Glutamatergic neuron (in vitro differentiated cells): Measurements from ENCODE around the gene HNMT. TPM values are rescaled to one million over a fixed set of nuclear protein-coding genes. Genes with fewer than 3 reads are reported as not detected.
"Not testable (repeated sequence)": the region's sequence is repeated elsewhere in the genome, so short reads cannot be mapped to it uniquely, and the experiment has no call there.

Experiments
- DNase-seq: peaks from one replicate; pipeline ENCODE4 v3.0.0; 2022
- H3K27ac Mint-ChIP-seq: one replicate; pipeline ENCODE4 v1.8.0; 2020; ENCODE audit warnings: mild to moderate bottlenecking, mixed read lengths, inconsistent platforms; ENCODE audit not compliant: unreplicated experiment
- H3K27me3 Mint-ChIP-seq: one replicate; pipeline ENCODE4 v1.8.0; 2020; ENCODE audit warnings: mild to moderate bottlenecking, moderate library complexity, mixed read lengths, inconsistent platforms; ENCODE audit not compliant: unreplicated experiment
- H3K36me3 Mint-ChIP-seq: one replicate; pipeline ENCODE4 v1.8.0; 2020; ENCODE audit warnings: mild to moderate bottlenecking, mixed read lengths, inconsistent platforms; ENCODE audit not compliant: unreplicated experiment
- H3K4me1 Mint-ChIP-seq: one replicate; pipeline ENCODE4 v1.8.0; 2020; ENCODE audit warnings: mild to moderate bottlenecking, low read depth, mixed read lengths, inconsistent platforms; ENCODE audit not compliant: unreplicated experiment
- H3K4me3 Mint-ChIP-seq: one replicate; pipeline ENCODE4 v1.8.0; 2020; ENCODE audit warnings: mild to moderate bottlenecking, mixed read lengths, inconsistent platforms; ENCODE audit not compliant: unreplicated experiment
- H3K9me3 Mint-ChIP-seq: one replicate; pipeline ENCODE4 v1.8.0; 2020; ENCODE audit warnings: mild to moderate bottlenecking, moderate library complexity, mixed read lengths, inconsistent platforms; ENCODE audit not compliant: unreplicated experiment
- CTCF ChIP-seq: fragments of 200-600 bp; sonication (generic); IDR thresholded peaks from one replicate; pipeline ENCODE4 v1.5.0; 2021; ENCODE audit not compliant: partially characterized antibody, unreplicated experiment
- total RNA-seq: library from RNA; stranded (reverse); fragmentation: NEBNext Ultra II Directional; extraction: Animal tissue kit (Norgen Biotek cat#: 25700); gene quantifications from one replicate; pipeline ENCODE4 v1.2.1, GENCODE V29; 2021; ENCODE audit not compliant: unreplicated experiment

Gene HNMT
- total RNA-seq, 1 donor from 2014 or later = not detected

- H3K27me3 Mint-ChIP-seq = no peaks in the 10 kb centered on the region
- no peaks in the 10 kb centered on the region for H3K4me1 Mint-ChIP-seq
- H3K4me3 Mint-ChIP-seq = no peak overlapping the region
- H3K27ac Mint-ChIP-seq = no peak overlapping the region
- DNase-seq = no peak
- peaks cover 6% of the 10 kb centered on the region for H3K36me3 Mint-ChIP-seq
- no peak for TF ChIP-seq CTCF
- H3K9me3 Mint-ChIP-seq = peaks cover 6% of the 10 kb centered on the region
Observed at GRCh38 chr2:137992039-137992646, 27.9 kb downstream of the HNMT start.

DNA sequence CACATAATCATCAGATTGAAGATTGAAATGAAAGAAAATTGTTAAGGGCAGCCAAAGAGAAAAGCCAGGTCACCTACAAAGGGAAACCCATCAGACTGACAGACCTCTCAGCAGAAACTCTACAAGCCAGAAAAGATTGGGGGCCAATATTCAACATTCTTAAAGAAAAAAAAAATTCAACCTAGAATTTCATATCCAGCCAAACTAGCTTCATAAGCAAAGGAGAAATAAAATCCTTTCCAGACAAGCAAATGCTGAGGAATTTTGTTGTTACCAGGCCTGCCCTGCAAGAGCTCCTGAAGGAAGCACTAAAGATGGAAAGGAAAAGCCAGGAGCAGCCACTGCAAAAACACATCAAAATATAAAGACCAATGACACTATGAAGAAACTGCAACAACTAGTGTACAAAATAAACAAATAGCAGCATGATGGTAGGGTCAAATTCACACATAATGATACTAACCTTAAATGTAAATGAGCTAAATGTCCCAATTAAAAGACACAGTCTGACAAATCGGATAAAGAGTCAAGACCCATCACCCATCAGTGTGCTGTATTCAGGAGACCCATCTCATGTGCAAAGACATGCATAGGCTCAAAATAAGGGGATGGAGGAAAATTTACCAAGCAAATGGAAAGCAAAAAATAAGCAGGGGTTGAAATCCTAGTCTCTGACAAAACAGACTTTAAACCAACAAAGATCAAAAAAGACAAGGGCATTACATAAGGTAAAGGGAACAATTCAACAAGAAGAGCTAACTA lies 29.6 kb downstream of the HNMT start:
- not testable (repeated sequence) for H3K27me3 Mint-ChIP-seq, H3K27ac Mint-ChIP-seq, H3K9me3 Mint-ChIP-seq, H3K4me1 Mint-ChIP-seq, DNase-seq, H3K36me3 Mint-ChIP-seq, H3K4me3 Mint-ChIP-seq

DNA sequence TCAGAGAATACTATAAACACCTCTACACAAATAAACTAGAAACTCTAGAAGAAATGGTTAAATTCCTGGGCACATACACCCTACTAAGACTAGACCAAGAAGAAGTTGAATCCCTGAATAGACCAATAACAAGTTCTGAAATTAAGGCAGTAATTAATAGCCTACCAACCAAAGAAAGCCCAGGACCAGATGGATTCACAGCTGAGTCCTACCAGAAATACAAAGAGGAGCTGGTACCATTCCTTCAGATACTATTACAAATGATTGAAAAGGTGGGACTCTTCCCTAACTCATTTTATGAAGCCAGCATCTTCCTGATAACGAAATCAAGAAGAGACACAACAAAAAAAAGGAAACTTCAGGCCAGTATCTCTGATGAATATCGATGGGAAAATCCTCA lies 31.1 kb downstream of the HNMT start:
- DNase-seq, H3K4me3 Mint-ChIP-seq, H3K27ac Mint-ChIP-seq, H3K36me3 Mint-ChIP-seq, H3K27me3 Mint-ChIP-seq, H3K4me1 Mint-ChIP-seq, H3K9me3 Mint-ChIP-seq: not testable (repeated sequence)

- not testable (repeated sequence) for H3K27ac Mint-ChIP-seq, DNase-seq, H3K36me3 Mint-ChIP-seq, H3K4me1 Mint-ChIP-seq, H3K9me3 Mint-ChIP-seq, H3K27me3 Mint-ChIP-seq, H3K4me3 Mint-ChIP-seq
Observed at GRCh38 chr2:137996158-137996557, 31.9 kb downstream of the HNMT start.

DNA sequence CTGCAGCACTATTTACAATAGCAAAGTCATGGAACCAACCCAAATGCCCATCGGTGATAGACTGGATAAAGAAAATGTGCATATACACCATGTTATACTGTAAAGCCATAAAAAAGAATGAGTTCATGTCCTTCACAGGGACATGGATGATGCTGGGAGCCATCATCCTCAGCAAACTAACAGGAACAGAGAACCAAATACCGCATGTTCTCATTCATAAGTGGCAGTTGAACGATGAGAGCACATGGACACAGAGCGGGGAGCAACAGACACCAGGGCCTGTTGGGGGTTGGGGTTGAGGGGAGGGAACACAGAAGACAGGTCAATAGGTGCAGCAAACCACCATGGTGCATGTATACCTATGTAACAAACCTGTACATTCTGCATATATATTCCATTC lies 33.5 kb downstream of the HNMT start:
- H3K27ac Mint-ChIP-seq = no peak overlapping the region
- peaks cover 6% of the 10 kb centered on the region for H3K9me3 Mint-ChIP-seq
- no peak overlapping the region for H3K4me3 Mint-ChIP-seq

DNA sequence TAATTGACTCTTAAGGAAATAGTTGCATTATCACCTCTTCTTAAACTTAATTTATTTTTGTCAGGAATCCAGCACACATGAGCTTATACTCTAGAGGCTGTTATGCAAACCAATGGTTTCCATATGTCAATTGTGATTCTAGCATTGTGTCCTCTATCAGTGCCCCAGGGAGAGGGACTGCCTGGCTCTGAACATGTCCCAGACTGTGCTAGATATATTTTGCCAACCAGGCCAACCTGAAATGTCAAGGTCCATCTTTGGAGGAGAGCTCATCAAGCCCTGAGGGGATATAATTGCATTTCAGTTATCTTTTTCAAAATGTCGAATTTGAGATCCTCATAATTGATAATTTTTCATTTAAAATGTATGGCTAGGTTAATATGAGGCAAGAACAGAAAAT lies 34.2 kb downstream of the HNMT start:
- TF ChIP-seq CTCF = no peak
- peaks cover 1% of the 10 kb centered on the region for H3K36me3 Mint-ChIP-seq
- no peak for DNase-seq
- H3K27me3 Mint-ChIP-seq = no peaks in the 10 kb centered on the region
- no peak overlapping the region for H3K27ac Mint-ChIP-seq
- H3K4me1 Mint-ChIP-seq = no peaks in the 10 kb centered on the region
- H3K4me3 Mint-ChIP-seq = no peak overlapping the region
- peaks cover 6% of the 10 kb centered on the region for H3K9me3 Mint-ChIP-seq

More for the DNA sequence above, 33.5 kb downstream of the HNMT start:
- Mint-ChIP-seq H3K27me3 (no peaks in the 10 kb centered on the region), H3K4me1 (no peaks in the 10 kb centered on the region), H3K36me3 (peaks cover 6% of the 10 kb centered on the region)
- no peak for DNase-seq
- no peak for TF ChIP-seq CTCF
